ENCODE results near the gene ZFHX2. TPM values are rescaled to one million over a fixed set of nuclear protein-coding genes. Genes with fewer than 3 reads are reported as not detected.
A peak's percentile ranks its signal among the peaks of the same experiment; 100 is the strongest.

The ZFHX2 gene
- total RNA-seq, 2 experiments from 2014 or later = 0.36 to 0.57 TPM

GRCh38 chr14:23520899-23521533 lies 30.5 kb downstream of the ZFHX2 start:
- no peaks in the 10 kb centered on the region for H3K4me1 Mint-ChIP-seq (ENCODE audit: low read depth)
- H3K27ac Mint-ChIP-seq = no peak overlapping the region
- CTCF ChIA-PET = interaction anchor here (1.2 kb wide), 1 partner anchor 12 kb away, joined by 4 read pairs; no protein-coding TSS in a partner anchor
- DNase-seq = no peak
- intact Hi-C loops (cut with micrococcal nuclease) = no loop called here
- H3K36me3 Mint-ChIP-seq (ENCODE audit: low read depth) = no peaks in the 10 kb centered on the region
- no peaks in the 10 kb centered on the region for H3K27me3 Mint-ChIP-seq (ENCODE audit: low read depth)
- no peaks in the 10 kb centered on the region for H3K9me3 Mint-ChIP-seq
- H3K4me3 Mint-ChIP-seq = no peak overlapping the region

GRCh38 chr14:23518709-23519108 lies 32.9 kb downstream of the ZFHX2 start:
- CTCF ChIA-PET = no interaction called here
- H3K36me3 Mint-ChIP-seq (ENCODE audit: low read depth) = peaks cover 1% of the 10 kb centered on the region
- no peaks in the 10 kb centered on the region for H3K27me3 Mint-ChIP-seq (ENCODE audit: low read depth)
- no peaks in the 10 kb centered on the region for H3K4me1 Mint-ChIP-seq (ENCODE audit: low read depth)
- no peak overlapping the region for H3K4me3 Mint-ChIP-seq
- no peaks in the 10 kb centered on the region for H3K9me3 Mint-ChIP-seq
- intact Hi-C loops (cut with micrococcal nuclease) = no loop called here
- DNase-seq = no peak
- H3K27ac Mint-ChIP-seq = no peak overlapping the region

- CTCF ChIA-PET = no interaction called here
- Mint-ChIP-seq H3K27me3 (ENCODE audit: low read depth) (no peaks in the 10 kb centered on the region), H3K4me1 (ENCODE audit: low read depth) (no peaks in the 10 kb centered on the region), H3K9me3 (no peaks in the 10 kb centered on the region), H3K27ac (no peak overlapping the region), H3K36me3 (ENCODE audit: low read depth) (peaks cover 3% of the 10 kb centered on the region), H3K4me3 (no peak overlapping the region)
- DNase-seq = no peak
- intact Hi-C loops (cut with micrococcal nuclease) = no loop called here
Observed at GRCh38 chr14:23517650-23518326, 33.8 kb downstream of the ZFHX2 start.

- peaks cover 3% of the 10 kb centered on the region for H3K36me3 Mint-ChIP-seq (ENCODE audit: low read depth)
- CTCF ChIA-PET = no interaction called here
- no peak overlapping the region for H3K4me3 Mint-ChIP-seq
- intact Hi-C loops (cut with micrococcal nuclease) = no loop called here
- H3K27ac Mint-ChIP-seq = no peak overlapping the region
- peaks cover 3% of the 10 kb centered on the region for H3K4me1 Mint-ChIP-seq (ENCODE audit: low read depth)
- no peaks in the 10 kb centered on the region for H3K9me3 Mint-ChIP-seq
- DNase-seq = no peak
- no peaks in the 10 kb centered on the region for H3K27me3 Mint-ChIP-seq (ENCODE audit: low read depth)
Observed at GRCh38 chr14:23514644-23514957, 37.0 kb downstream of the ZFHX2 start.

- Mint-ChIP-seq H3K27ac (no peak overlapping the region), H3K4me3 (no peak overlapping the region), H3K9me3 (no peaks in the 10 kb centered on the region), H3K27me3 (ENCODE audit: low read depth) (no peaks in the 10 kb centered on the region), H3K4me1 (ENCODE audit: low read depth) (peaks cover 3% of the 10 kb centered on the region), H3K36me3 (ENCODE audit: low read depth) (peaks cover 3% of the 10 kb centered on the region)
- no peak for DNase-seq
- intact Hi-C loops (cut with micrococcal nuclease) = no loop called here
- CTCF ChIA-PET = no interaction called here
Observed at GRCh38 chr14:23513818-23514643, 37.5 kb downstream of the ZFHX2 start.

GRCh38 chr14:23513005-23513817 lies 38.4 kb downstream of the ZFHX2 start:
- CTCF ChIA-PET = no interaction called here
- peaks cover 3% of the 10 kb centered on the region for H3K36me3 Mint-ChIP-seq (ENCODE audit: low read depth)
- DNase-seq = no peak
- intact Hi-C loops (cut with micrococcal nuclease) = no loop called here
- peaks cover 3% of the 10 kb centered on the region for H3K4me1 Mint-ChIP-seq (ENCODE audit: low read depth)
- H3K27me3 Mint-ChIP-seq (ENCODE audit: low read depth) = no peaks in the 10 kb centered on the region
- no peak overlapping the region for H3K4me3 Mint-ChIP-seq
- no peaks in the 10 kb centered on the region for H3K9me3 Mint-ChIP-seq
- H3K27ac Mint-ChIP-seq = no peak overlapping the region

- Mint-ChIP-seq H3K4me1 (ENCODE audit: low read depth) (peaks cover 3% of the 10 kb centered on the region), H3K4me3 (peak overlapping the region; percentile 33), H3K27me3 (ENCODE audit: low read depth) (no peaks in the 10 kb centered on the region), H3K27ac (no peak overlapping the region), H3K36me3 (ENCODE audit: low read depth) (peaks cover 3% of the 10 kb centered on the region), H3K9me3 (no peaks in the 10 kb centered on the region)
- intact Hi-C loops (cut with micrococcal nuclease) = no loop called here
- DNase-seq = peak; percentile 26
- CTCF ChIA-PET = interaction anchor here (1.0 to 1.4 kb wide), 3 partner anchors 27 to 120 kb away, joined by 3 read pairs; no protein-coding TSS in a partner anchor
Observed at GRCh38 chr14:23512156-23512555, 39.4 kb downstream of the ZFHX2 start.

GRCh38 chr14:23494223-23494622 lies 57.3 kb downstream of the ZFHX2 start:
- CTCF ChIA-PET = interaction anchor here (2.6 kb wide), 1 partner anchor 66 kb away, joined by 5 read pairs; no protein-coding TSS in a partner anchor
- H3K9me3 Mint-ChIP-seq = no peaks in the 10 kb centered on the region
- no peaks in the 10 kb centered on the region for H3K36me3 Mint-ChIP-seq (ENCODE audit: low read depth)
- no peak for DNase-seq
- H3K27ac Mint-ChIP-seq = no peak overlapping the region
- no peaks in the 10 kb centered on the region for H3K4me1 Mint-ChIP-seq (ENCODE audit: low read depth)
- no peaks in the 10 kb centered on the region for H3K27me3 Mint-ChIP-seq (ENCODE audit: low read depth)
- intact Hi-C loops (cut with micrococcal nuclease) = no loop called here
- no peak overlapping the region for H3K4me3 Mint-ChIP-seq

- Mint-ChIP-seq H3K27ac (no peak overlapping the region), H3K27me3 (ENCODE audit: low read depth) (no peaks in the 10 kb centered on the region), H3K4me3 (no peak overlapping the region), H3K4me1 (ENCODE audit: low read depth) (no peaks in the 10 kb centered on the region), H3K9me3 (no peaks in the 10 kb centered on the region), H3K36me3 (ENCODE audit: low read depth) (no peaks in the 10 kb centered on the region)
- intact Hi-C loops (cut with micrococcal nuclease) = no loop called here
- no peak for DNase-seq
- CTCF ChIA-PET = no interaction called here
Observed at GRCh38 chr14:23492618-23493272, 58.8 kb downstream of the ZFHX2 start.

GRCh38 chr14:23487216-23487615 lies 64.3 kb downstream of the ZFHX2 start:
- DNase-seq = no peak
- no peaks in the 10 kb centered on the region for H3K27me3 Mint-ChIP-seq (ENCODE audit: low read depth)
- H3K36me3 Mint-ChIP-seq (ENCODE audit: low read depth) = peaks cover 3% of the 10 kb centered on the region
- intact Hi-C loops (cut with micrococcal nuclease) = no loop called here
- H3K4me1 Mint-ChIP-seq (ENCODE audit: low read depth) = no peaks in the 10 kb centered on the region
- H3K4me3 Mint-ChIP-seq = no peak overlapping the region
- H3K27ac Mint-ChIP-seq = no peak overlapping the region
- CTCF ChIA-PET = interaction anchor here (3.9 kb wide), 1 partner anchor 73 kb away, joined by 27 read pairs; no protein-coding TSS in a partner anchor
- no peaks in the 10 kb centered on the region for H3K9me3 Mint-ChIP-seq

GRCh38 chr14:23486036-23486435 lies 65.5 kb downstream of the ZFHX2 start:
- Mint-ChIP-seq H3K27me3 (ENCODE audit: low read depth) (no peaks in the 10 kb centered on the region), H3K4me1 (ENCODE audit: low read depth) (no peaks in the 10 kb centered on the region), H3K9me3 (no peaks in the 10 kb centered on the region), H3K36me3 (ENCODE audit: low read depth) (peaks cover 6% of the 10 kb centered on the region), H3K27ac (no peak overlapping the region), H3K4me3 (no peak overlapping the region)
- CTCF ChIA-PET = interaction anchor here (2.1 to 3.9 kb wide), 2 partner anchors 9 to 74 kb away, joined by 5 to 27 read pairs; no protein-coding TSS in a partner anchor
- intact Hi-C loops (cut with micrococcal nuclease) = no loop called here
- DNase-seq = no peak

All from activated naive CD4-positive, alpha-beta T cell treated with anti-CD3 and anti-CD28 coated beads for 36 hours (primary cell).